Endothelial cell of umbilical vein (primary cell): ENCODE measurements around the gene RMDN3. TPM values are rescaled to one million over a fixed set of nuclear protein-coding genes. Genes with fewer than 3 reads are reported as not detected.

Experiments used
- BruUV-seq: library from RNA; stranded (reverse); fragments of 400-500 nt; replicated peaks from 2 replicates; lab custom pipeline; 2021; lab: Mats Ljungman, UMichigan
- CTCF ChIA-PET: fragments of 300-600, 350-600 bp; sonication (Branson Sonifier 250); formaldehyde crosslinking; loops from one replicate; lab custom pipeline; 2021; ENCODE audit warnings: antibody characterized with exemption, inconsistent platforms; lab: Charles Lee
- POLR2A ChIA-PET: fragments of 300-600, 350-600 bp; sonication (Branson Sonifier 250); formaldehyde crosslinking; loops from one replicate; lab custom pipeline; 2021; ENCODE audit warnings: antibody characterized with exemption, inconsistent platforms; lab: Charles Lee
- DNase-seq: peaks from one replicate; pipeline ENCODE4 v3.0.0-alpha.2; 2011; ENCODE audit warnings: low read depth, low spot score
- FAIRE-seq: peaks from 2 replicates; lab custom pipeline; 2011; peaks lifted over from hg19 to GRCh38; lab: Jason Lieb, UNC
- H2AFZ ChIP-seq: 2 replicates; pipeline ENCODE4 v1.6.0; 2012; ENCODE audit warnings: low read depth, low read length, control low read depth, inconsistent platforms
- H3K27ac ChIP-seq: 2 replicates; pipeline ENCODE4 v1.5.1; 2011; ENCODE audit warnings: low read depth, mild to moderate bottlenecking, control low read depth, low read length, moderate library complexity; ENCODE audit not compliant: insufficient read depth
- H3K27me3 ChIP-seq, 2 experiments: 2 replicates each; pipeline versions ENCODE4 v1.6.0 to v1.6.1; 2011; ENCODE audit warnings: low read length in 2 of 2, mixed read lengths in 1 of 2; ENCODE audit not compliant: control insufficient read depth in 2 of 2, insufficient read depth in 2 of 2
- H3K36me3 ChIP-seq, 2 experiments: 2 replicates in 1 of 2; 3 replicates in 1 of 2; pipeline ENCODE4 v1.5.1; 2011; ENCODE audit warnings: low read length in 2 of 2, mild to moderate bottlenecking in 1 of 2, moderate library complexity in 1 of 2; ENCODE audit not compliant: control insufficient read depth in 2 of 2, insufficient read depth in 2 of 2; ENCODE audit errors: extremely low read depth in 1 of 2
- H3K4me1 ChIP-seq: 3 replicates; pipeline ENCODE4 v1.5.1; 2011; ENCODE audit warnings: mild to moderate bottlenecking, low read length; ENCODE audit not compliant: control insufficient read depth, insufficient read depth; ENCODE audit errors: extremely low read depth
- H3K4me2 ChIP-seq: 2 replicates; pipeline ENCODE4 v1.6.1; 2011; ENCODE audit warnings: low read length, control low read depth, mixed read lengths; ENCODE audit not compliant: insufficient read depth
- H3K4me3 ChIP-seq, 3 experiments: fragments of 200-600 bp in 1 of 3; sonication (generic), shearing (Covaris generic) in 1 of 3; replicated peaks in 1 of 3; 2 replicates each; pipeline ENCODE4 v1.5.1; 2011 to 2016; ENCODE audit warnings: control low read depth in 3 of 3, low read length in 3 of 3, mild to moderate bottlenecking in 2 of 3, inconsistent platforms in 1 of 3, low read depth in 1 of 3, moderate library complexity in 1 of 3; ENCODE audit not compliant: insufficient read depth in 1 of 3
- H3K79me2 ChIP-seq: 2 replicates; pipeline ENCODE4 v1.6.0; 2012; ENCODE audit warnings: low read length, inconsistent platforms; ENCODE audit not compliant: control insufficient read depth, insufficient read depth
- H3K9ac ChIP-seq: replicated peaks from 2 replicates; pipeline ENCODE3; 2011; ENCODE audit warnings: low read length, control low read depth; ENCODE audit not compliant: insufficient read depth; ENCODE audit errors: extremely low read depth
- H3K9me1 ChIP-seq: replicated peaks from 3 replicates; pipeline ENCODE4 v1.6.0; 2011; ENCODE audit warnings: mild to moderate bottlenecking, low read length; ENCODE audit not compliant: control insufficient read depth, insufficient read depth; ENCODE audit errors: extremely low read depth
- H3K9me3 ChIP-seq: replicated peaks from 2 replicates; pipeline ENCODE4 v1.5.1; 2012; ENCODE audit warnings: low read length, inconsistent platforms; ENCODE audit not compliant: control insufficient read depth, insufficient read depth
- H4K20me1 ChIP-seq: replicated peaks from 2 replicates; pipeline ENCODE3; 2011; ENCODE audit warnings: mild to moderate bottlenecking, low read length; ENCODE audit not compliant: control insufficient read depth, insufficient read depth; ENCODE audit errors: extremely low read depth
- CTCF ChIP-seq, 2 donors: IDR thresholded peaks; 1 replicate in 1 of 2; 2 replicates in 1 of 2; pipeline ENCODE4 v1.5.1; 2011; ENCODE audit warnings: low read length in 2 of 2, mild to moderate bottlenecking in 2 of 2, moderate library complexity in 2 of 2, control low read depth in 1 of 2, inconsistent platforms in 1 of 2, low read depth in 1 of 2; ENCODE audit not compliant: insufficient read depth in 1 of 2; ENCODE audit errors: extremely low read depth in 1 of 2
- EZH2 ChIP-seq: IDR thresholded peaks from 2 replicates; pipeline ENCODE4 v1.6.1; 2012; ENCODE audit warnings: borderline replicate concordance, low read depth, mild to moderate bottlenecking, moderate library complexity, low read length, inconsistent platforms; ENCODE audit not compliant: severe bottlenecking
- FOS ChIP-seq: IDR thresholded peaks from 2 replicates; pipeline ENCODE4 v1.6.1; 2011; ENCODE audit warnings: mild to moderate bottlenecking, low read length, moderate library complexity, borderline replicate concordance; ENCODE audit not compliant: insufficient read depth
- GATA2 ChIP-seq: IDR thresholded peaks from 2 replicates; pipeline ENCODE4 v1.7.0; 2011; ENCODE audit warnings: low read depth, mild to moderate bottlenecking, moderate library complexity, mixed read lengths, low read length; ENCODE audit not compliant: insufficient read length, insufficient read depth
- JUN ChIP-seq: IDR thresholded peaks from 2 replicates; pipeline ENCODE4 v1.6.1; 2011; ENCODE audit warnings: borderline replicate concordance, low read depth; ENCODE audit not compliant: insufficient read length, insufficient read depth
- MAX ChIP-seq: IDR thresholded peaks from 2 replicates; pipeline ENCODE4 v1.6.1; 2011; ENCODE audit not compliant: insufficient read depth, insufficient read length
- MYC ChIP-seq: IDR thresholded peaks from one replicate; pipeline ENCODE4 v1.6.1; 2011; ENCODE audit warnings: mild to moderate bottlenecking, low read depth, low read length
- POLR2A ChIP-seq: IDR thresholded peaks from 2 replicates; pipeline ENCODE4 v1.6.1; 2012; ENCODE audit warnings: low read depth, mild to moderate bottlenecking, control low read depth, low read length
- POLR2AphosphoS5 ChIP-seq: IDR thresholded peaks from 2 replicates; pipeline ENCODE4 v1.6.1; 2012; ENCODE audit warnings: low read depth, mild to moderate bottlenecking, control low read depth, low read length, moderate library complexity; ENCODE audit not compliant: insufficient read depth
- dilution Hi-C: fragments of 300-500 bp; cut with MboI; formaldehyde crosslinking; loops from one replicate; pipeline ENCODE4 v1.15.0; 2019; ENCODE audit warnings: low sequenced_read_pairs; ENCODE audit not compliant: extremely low pct_ligation_motif_present
- intact Hi-C: fragments of 100-400 bp; cut with micrococcal nuclease; formaldehyde crosslinking; loops from one replicate; pipeline ENCODE4 v1.10.0; 2022
- polyA plus RNA-seq, 4 experiments: library from polyadenylated mRNA; depleted of rRNA in 3 of 4; stranded (reverse) in 3 of 4; unstranded in 1 of 4; fragments of >200 nt; gene quantifications; 2 replicates each; pipeline versions ENCODE4 v1.2.1 to v1.2.3, GENCODE V29; 2011 to 2012; ENCODE audit warnings: missing spikeins in 1 of 4
- total RNA-seq: library from RNA; stranded (reverse); gene quantifications from 2 replicates; pipeline ENCODE4 v1.2.3, GENCODE V29; 2021

The RMDN3 gene
- total and polyA plus RNA-seq, 2 donors (not counting 3 experiments of a cell fraction or from before 2014, with no cell fraction given) = 20.1 to 37.2 TPM

GRCh38 chr15:40785164-40785563, 30.1 kb upstream of the RMDN3 start:
- Histone ChIP-seq H4K20me1 (no peaks in the 10 kb centered on the region), H3K79me2 (peaks cover 11% of the 10 kb centered on the region), H3K4me2 (no peak overlapping the region), H3K9ac (no peak overlapping the region), H3K36me3 (no peaks in the 10 kb centered on the region), H2AFZ (no peak overlapping the region), H3K4me1 (peaks cover 15% of the 10 kb centered on the region), H3K27ac (no peak overlapping the region), H3K9me3 (no peaks in the 10 kb centered on the region), H3K27me3 (no peaks in the 10 kb centered on the region), H3K4me3 (no peak overlapping the region), H3K9me1 (no peaks in the 10 kb centered on the region)
- TF ChIP-seq POLR2A (no peak), CTCF (IDR thresholded peaks at IDR 0.05; ENCODE audit: extremely low read depth in 1 of 2, insufficient read depth in 1 of 2, low read depth in 1 of 2, low read length in 2 of 2) (no peak), MAX (no peak), POLR2AphosphoS5 (no peak), FOS (no peak), JUN (no peak), EZH2 (no peak), MYC (no peak), GATA2 (no peak)
- DNase-seq (no peak), FAIRE-seq (no peak)
- ChIA-PET POLR2A (no interaction called here), CTCF (interaction anchor here (0.7 to 3.2 kb wide), 15 partner anchors 9 to 109 kb away, joined by 3 to 21 read pairs (median 5); partner anchors contain the start of genes DNAJC17, RAD51, SPINT1 and VPS18)
- dilution Hi-C loops (no loop called here), intact Hi-C loops (loop anchor here (5.0 kb wide), 1 partner anchor 107 kb away; the partner anchor contains the start of gene VPS18)
- no TSS peak for BruUV-seq
